HepG2 (cell line): ENCODE measurements around the gene GDF15. TPM values are rescaled to one million over a fixed set of nuclear protein-coding genes. Genes with fewer than 3 reads are reported as not detected.
A peak's percentile ranks its signal among the peaks of the same experiment; 100 is the strongest.

Source experiments
- AGO2 ChIP-seq: fragments of 200-400 bp; formaldehyde crosslinking; optimal IDR thresholded peaks from 2 replicates; pipeline ENCODE3; 2017; ENCODE audit warnings: mild to moderate bottlenecking, low read depth, low read length, moderate library complexity
- ATF7-NPFF ChIP-seq: sonication (generic); formaldehyde crosslinking; IDR thresholded peaks from 2 replicates; pipeline ENCODE4 v1.8.1; 2023; ENCODE audit warnings: mild to moderate bottlenecking, low read depth, missing genetic modification reagents, moderate library complexity
- ATM ChIP-seq: fragments of 450-650 bp; IDR thresholded peaks from 2 replicates; pipeline ENCODE4 v1.7.1; 2017; ENCODE audit warnings: mild to moderate bottlenecking, borderline replicate concordance
- KLF11 ChIP-seq: IDR thresholded peaks from 2 replicates; pipeline ENCODE4 v1.6.1; 2016; ENCODE audit warnings: missing compliant biosample characterization
- KLF12 ChIP-seq: sonication (generic); formaldehyde crosslinking; IDR thresholded peaks from 2 replicates; pipeline ENCODE4 v1.4.0; 2020; ENCODE audit warnings: missing genetic modification reagents, borderline replicate concordance
- KLF6 ChIP-seq: IDR thresholded peaks from 2 replicates; pipeline ENCODE4 v1.8.0; 2016; ENCODE audit warnings: missing biosample characterization, missing genetic modification reagents
- MZF1 ChIP-seq: sonication (generic); formaldehyde crosslinking; IDR thresholded peaks from 2 replicates; pipeline ENCODE4 v1.8.1; 2023; ENCODE audit warnings: mild to moderate bottlenecking, missing genetic modification reagents, borderline replicate concordance
- ONECUT2 ChIP-seq: sonication (generic); formaldehyde crosslinking; IDR thresholded peaks from 2 replicates; pipeline ENCODE4 v1.4.0; 2020; ENCODE audit warnings: missing genetic modification reagents
- RFX3 ChIP-seq: IDR thresholded peaks from 2 replicates; pipeline ENCODE4 v1.6.1; 2016; ENCODE audit warnings: missing biosample characterization, missing genetic modification reagents
- SNRNP70 ChIP-seq: fragments of 200-400 bp; formaldehyde crosslinking; IDR thresholded peaks from 2 replicates; pipeline ENCODE4 v1.6.1; 2017; ENCODE audit warnings: mild to moderate bottlenecking, low read depth, low read length, moderate library complexity
- ZFP37 ChIP-seq: sonication (generic); formaldehyde crosslinking; IDR thresholded peaks from 2 replicates; pipeline ENCODE4 v1.4.0; 2020; ENCODE audit warnings: missing genetic modification reagents, borderline replicate concordance
- ZNF207 ChIP-seq: fragments of 450-650 bp; IDR thresholded peaks from 2 replicates; pipeline ENCODE4 v1.6.1; 2016; ENCODE audit warnings: antibody characterized with exemption, borderline replicate concordance
- ZNF33B ChIP-seq: sonication (generic); formaldehyde crosslinking; IDR thresholded peaks from 2 replicates; pipeline ENCODE4 v1.5.1; 2020; ENCODE audit warnings: mild to moderate bottlenecking, missing genetic modification reagents
- ZNF550 ChIP-seq: sonication (generic); formaldehyde crosslinking; IDR thresholded peaks from 2 replicates; pipeline ENCODE4 v1.4.0; 2020; ENCODE audit warnings: mild to moderate bottlenecking, missing genetic modification reagents, borderline replicate concordance
- ZNF558 ChIP-seq: sonication (generic); formaldehyde crosslinking; IDR thresholded peaks from 2 replicates; pipeline ENCODE4 v1.9.0; 2022; ENCODE audit warnings: mild to moderate bottlenecking, missing genetic modification reagents, borderline replicate concordance
- ZNF629 ChIP-seq: sonication (generic); formaldehyde crosslinking; conservative IDR thresholded peaks from 2 replicates; pipeline ENCODE4 v1.5.0; 2020; ENCODE audit warnings: missing genetic modification reagents
- ZNF672 ChIP-seq: sonication (generic); formaldehyde crosslinking; IDR thresholded peaks from 2 replicates; pipeline ENCODE4 v1.8.1; 2022; ENCODE audit warnings: missing genetic modification reagents
- ZNF724P ChIP-seq: sonication (generic); formaldehyde crosslinking; IDR thresholded peaks from 2 replicates; pipeline ENCODE4 v1.8.0; 2022; ENCODE audit warnings: missing genetic modification reagents, borderline replicate concordance
- ZNF775 ChIP-seq: sonication (generic); formaldehyde crosslinking; IDR thresholded peaks from 2 replicates; pipeline ENCODE4 v1.4.0; 2020; ENCODE audit warnings: missing genetic modification reagents, mild to moderate bottlenecking, moderate library complexity, borderline replicate concordance
- ZNF788 ChIP-seq: sonication (generic); formaldehyde crosslinking; IDR thresholded peaks from 2 replicates; pipeline ENCODE4 v1.5.0; 2020; ENCODE audit warnings: mild to moderate bottlenecking, missing genetic modification reagents, borderline replicate concordance
- ZNF891 ChIP-seq: sonication (generic); formaldehyde crosslinking; IDR thresholded peaks from 2 replicates; pipeline ENCODE4 v1.5.0; 2020; ENCODE audit warnings: mild to moderate bottlenecking, missing genetic modification reagents
- ZSCAN22 ChIP-seq: sonication (generic); formaldehyde crosslinking; IDR thresholded peaks from 2 replicates; pipeline ENCODE4 v1.4.0; 2020; ENCODE audit warnings: mild to moderate bottlenecking, missing genetic modification reagents
- polyA plus RNA-seq, 8 experiments: library from polyadenylated mRNA; depleted of rRNA in 3 of 8; stranded (reverse) in 7 of 8; unstranded in 1 of 8; fragments of >200 nt; fragmentation: Illumina TruSeq in 4 of 8; extraction: Trizol in 4 of 8; gene quantifications; 2 replicates each; pipeline versions ENCODE4 v1.2.1 to v1.2.3, GENCODE V29; 2011 to 2016; ENCODE audit warnings: low read depth in 4 of 8, missing spikeins in 1 of 8, mixed read lengths in 1 of 8; ENCODE audit not compliant: insufficient read depth in 1 of 8
- total RNA-seq, 5 experiments: library from RNA; depleted of rRNA; stranded (reverse); fragments of >200 nt; fragmentation: Illumina TruSeq; extraction: Trizol; gene quantifications; 2 replicates each; pipeline ENCODE4 v1.2.3, GENCODE V29; 2016; ENCODE audit warnings: low read depth in 1 of 5
- TF ChIP-seq, protein P1 (sequence below): sonication (generic); formaldehyde crosslinking; IDR thresholded peaks from 2 replicates; pipeline ENCODE4 v1.5.0; 2020; ENCODE audit warnings: mild to moderate bottlenecking, missing genetic modification reagents
- TF ChIP-seq, protein P2 (sequence below): IDR thresholded peaks from 2 replicates; pipeline ENCODE4 v1.6.1; 2018; ENCODE audit warnings: missing genetic modification reagents
- TF ChIP-seq, protein P3 (sequence below): sonication (generic); formaldehyde crosslinking; IDR thresholded peaks from 2 replicates; pipeline ENCODE4 v1.5.1; 2020; ENCODE audit warnings: mild to moderate bottlenecking, missing genetic modification reagents, moderate library complexity
- TF ChIP-seq, protein P4 (sequence below), 2 experiments: fragments of 450-650 bp in 1 of 2; sonication (generic) in 1 of 2; formaldehyde crosslinking; IDR thresholded peaks; 2 replicates each; pipeline versions ENCODE4 v1.5.0 to v1.8.0; 2020 to 2022; ENCODE audit warnings: mild to moderate bottlenecking in 1 of 2, missing genetic modification reagents in 1 of 2

The GDF15 gene
- total and polyA plus RNA-seq, 2 of the 13 experiments (the other 11 are each of a cell fraction or from before 2014, with no cell fraction given): 146 to 422 TPM

DNA sequence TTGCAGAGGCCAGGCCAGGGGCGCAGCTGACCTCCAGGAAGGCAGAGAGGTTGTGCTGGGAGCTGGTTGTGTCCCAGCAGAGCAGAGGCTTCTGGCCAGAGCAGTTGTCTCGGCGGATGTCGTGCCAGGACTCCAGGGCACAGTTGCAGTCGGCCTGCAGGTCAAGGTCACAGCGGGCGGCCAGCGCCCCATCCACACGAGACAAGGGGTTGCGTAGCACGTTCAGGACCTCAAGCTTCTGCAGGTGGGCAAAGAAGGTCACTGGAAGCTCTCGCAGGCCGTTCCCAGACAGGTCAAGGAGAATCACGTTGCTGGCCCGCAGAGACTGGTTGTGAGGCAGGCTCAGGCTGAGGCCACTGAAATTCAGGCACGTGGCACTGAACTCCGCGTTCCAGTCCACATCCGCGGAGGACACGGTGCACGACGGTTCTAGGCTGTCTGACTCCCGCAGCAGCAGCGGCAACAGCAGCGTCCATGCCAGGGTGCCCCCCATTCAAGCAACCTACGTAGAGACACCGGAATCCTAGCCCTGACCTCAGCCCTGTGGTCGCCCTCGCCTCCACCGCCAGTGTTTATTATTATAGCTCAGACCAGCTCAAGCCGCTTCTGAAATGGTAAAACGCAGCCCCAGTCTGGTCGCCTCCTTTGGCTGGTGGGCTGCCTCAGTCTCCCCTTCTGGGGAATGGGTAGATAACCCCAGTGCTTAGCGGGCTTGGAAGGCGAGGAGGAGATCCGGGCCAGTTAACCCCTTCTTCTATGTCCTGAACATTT is 10.7 kb downstream of the GDF15 start (continued):
- TF ChIP-seq, protein P1, sequence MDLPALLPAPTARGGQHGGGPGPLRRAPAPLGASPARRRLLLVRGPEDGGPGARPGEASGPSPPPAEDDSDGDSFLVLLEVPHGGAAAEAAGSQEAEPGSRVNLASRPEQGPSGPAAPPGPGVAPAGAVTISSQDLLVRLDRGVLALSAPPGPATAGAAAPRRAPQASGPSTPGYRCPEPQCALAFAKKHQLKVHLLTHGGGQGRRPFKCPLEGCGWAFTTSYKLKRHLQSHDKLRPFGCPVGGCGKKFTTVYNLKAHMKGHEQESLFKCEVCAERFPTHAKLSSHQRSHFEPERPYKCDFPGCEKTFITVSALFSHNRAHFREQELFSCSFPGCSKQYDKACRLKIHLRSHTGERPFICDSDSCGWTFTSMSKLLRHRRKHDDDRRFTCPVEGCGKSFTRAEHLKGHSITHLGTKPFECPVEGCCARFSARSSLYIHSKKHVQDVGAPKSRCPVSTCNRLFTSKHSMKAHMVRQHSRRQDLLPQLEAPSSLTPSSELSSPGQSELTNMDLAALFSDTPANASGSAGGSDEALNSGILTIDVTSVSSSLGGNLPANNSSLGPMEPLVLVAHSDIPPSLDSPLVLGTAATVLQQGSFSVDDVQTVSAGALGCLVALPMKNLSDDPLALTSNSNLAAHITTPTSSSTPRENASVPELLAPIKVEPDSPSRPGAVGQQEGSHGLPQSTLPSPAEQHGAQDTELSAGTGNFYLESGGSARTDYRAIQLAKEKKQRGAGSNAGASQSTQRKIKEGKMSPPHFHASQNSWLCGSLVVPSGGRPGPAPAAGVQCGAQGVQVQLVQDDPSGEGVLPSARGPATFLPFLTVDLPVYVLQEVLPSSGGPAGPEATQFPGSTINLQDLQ (CRISPR knock-in tag): no peak
- TF ChIP-seq RFX3 (CRISPR knock-in tag): no peak
- TF ChIP-seq ATF7-NPFF (CRISPR knock-in tag): no peak
- TF ChIP-seq, protein P2, sequence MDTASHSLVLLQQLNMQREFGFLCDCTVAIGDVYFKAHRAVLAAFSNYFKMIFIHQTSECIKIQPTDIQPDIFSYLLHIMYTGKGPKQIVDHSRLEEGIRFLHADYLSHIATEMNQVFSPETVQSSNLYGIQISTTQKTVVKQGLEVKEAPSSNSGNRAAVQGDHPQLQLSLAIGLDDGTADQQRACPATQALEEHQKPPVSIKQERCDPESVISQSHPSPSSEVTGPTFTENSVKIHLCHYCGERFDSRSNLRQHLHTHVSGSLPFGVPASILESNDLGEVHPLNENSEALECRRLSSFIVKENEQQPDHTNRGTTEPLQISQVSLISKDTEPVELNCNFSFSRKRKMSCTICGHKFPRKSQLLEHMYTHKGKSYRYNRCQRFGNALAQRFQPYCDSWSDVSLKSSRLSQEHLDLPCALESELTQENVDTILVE (CRISPR knock-in tag): no peak
- no peak for TF ChIP-seq ZFP37
- TF ChIP-seq ZNF788 (CRISPR knock-in tag): no peak
- TF ChIP-seq ATM: no peak
- TF ChIP-seq KLF12: no peak
- no peak for TF ChIP-seq KLF11 (CRISPR knock-in tag)
- TF ChIP-seq ZNF33B (CRISPR knock-in tag): no peak
- no peak for TF ChIP-seq ZSCAN22 (CRISPR knock-in tag)
- TF ChIP-seq ZNF558 (CRISPR knock-in tag): no peak
- TF ChIP-seq AGO2: no peak
- TF ChIP-seq ZNF550 (CRISPR knock-in tag): no peak
- TF ChIP-seq KLF6: no peak
- TF ChIP-seq, protein P3, sequence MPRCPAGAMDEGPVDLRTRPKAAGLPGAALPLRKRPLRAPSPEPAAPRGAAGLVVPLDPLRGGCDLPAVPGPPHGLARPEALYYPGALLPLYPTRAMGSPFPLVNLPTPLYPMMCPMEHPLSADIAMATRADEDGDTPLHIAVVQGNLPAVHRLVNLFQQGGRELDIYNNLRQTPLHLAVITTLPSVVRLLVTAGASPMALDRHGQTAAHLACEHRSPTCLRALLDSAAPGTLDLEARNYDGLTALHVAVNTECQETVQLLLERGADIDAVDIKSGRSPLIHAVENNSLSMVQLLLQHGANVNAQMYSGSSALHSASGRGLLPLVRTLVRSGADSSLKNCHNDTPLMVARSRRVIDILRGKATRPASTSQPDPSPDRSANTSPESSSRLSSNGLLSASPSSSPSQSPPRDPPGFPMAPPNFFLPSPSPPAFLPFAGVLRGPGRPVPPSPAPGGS: no peak
- TF ChIP-seq ZNF629: peak; percentile 96
- TF ChIP-seq ZNF891 (CRISPR knock-in tag): no peak
- no peak for TF ChIP-seq SNRNP70
- no peak; the same call in 1 of the 2 replicates for TF ChIP-seq ZNF724P (CRISPR knock-in tag)
- TF ChIP-seq ZNF207: no peak
- TF ChIP-seq ZNF672 (CRISPR knock-in tag): no peak
- TF ChIP-seq MZF1 (CRISPR knock-in tag): no peak
- no peak for TF ChIP-seq ZNF775 (CRISPR knock-in tag)
- TF ChIP-seq, protein P4, sequence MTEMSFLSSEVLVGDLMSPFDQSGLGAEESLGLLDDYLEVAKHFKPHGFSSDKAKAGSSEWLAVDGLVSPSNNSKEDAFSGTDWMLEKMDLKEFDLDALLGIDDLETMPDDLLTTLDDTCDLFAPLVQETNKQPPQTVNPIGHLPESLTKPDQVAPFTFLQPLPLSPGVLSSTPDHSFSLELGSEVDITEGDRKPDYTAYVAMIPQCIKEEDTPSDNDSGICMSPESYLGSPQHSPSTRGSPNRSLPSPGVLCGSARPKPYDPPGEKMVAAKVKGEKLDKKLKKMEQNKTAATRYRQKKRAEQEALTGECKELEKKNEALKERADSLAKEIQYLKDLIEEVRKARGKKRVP (CRISPR knock-in tag; IDR thresholded peaks at IDR 0.05): no peak
- TF ChIP-seq ONECUT2 (CRISPR knock-in tag): no peak
